ENCODE data around the gene VCL. TPM values are rescaled to one million over a fixed set of nuclear protein-coding genes. Genes with fewer than 3 reads are reported as not detected.

Gene VCL
- polyA plus RNA-seq, 1 of the 3 experiments (the other 2 are of a cell fraction), result 147 TPM

- no peak overlapping the region for H3K4me3 ChIP-seq (ENCODE audit: low read depth in 2 of 2, low read length in 1 of 2)
- H3K9me3 ChIP-seq, result no peaks in the 10 kb centered on the region
- ChIA-PET CTCF (interaction anchor here (0.6 to 2.1 kb wide), 7 partner anchors 9 to 248 kb away, joined by 3 to 7 read pairs (median 4); no protein-coding TSS in a partner anchor), POLR2A (interaction anchor here (0.6 kb wide), 1 partner anchor 14 kb away, joined by 3 read pairs; no protein-coding TSS in a partner anchor)
- H3K36me3 ChIP-seq (replicated peaks in 1 of 2; ENCODE audit: control insufficient read depth in 1 of 2, insufficient read depth in 2 of 2, low read length in 1 of 2), result peaks cover 50 to 78% of the 10 kb centered on the region in 2 experiments
- no peak overlapping the region for H3K9ac ChIP-seq
- no peaks in the 10 kb centered on the region for H3K27me3 ChIP-seq (ENCODE audit: insufficient read depth)
- peaks cover 13% of the 10 kb centered on the region for H3F3A ChIP-seq (replicated peaks; ENCODE audit: insufficient read depth)
- WGBS (ENCODE audit: low lambda C conversion rate), result 96% methylated on average over 11 of the region's 11 CpGs
- H2AFZ ChIP-seq (ENCODE audit: low read depth), result no peak overlapping the region
- no peaks in the 10 kb centered on the region for H3K9me2 ChIP-seq
- peaks cover 12% of the 10 kb centered on the region for H3K79me2 ChIP-seq (ENCODE audit: insufficient read depth)
- no peak overlapping the region for H3K4me2 ChIP-seq
- no peaks in the 10 kb centered on the region for H4K20me1 ChIP-seq (ENCODE audit: insufficient read depth)
- TF ChIP-seq MXI1 (IDR thresholded peaks at IDR 0.05; ENCODE audit: low read depth, low read length), result no peak
- TF ChIP-seq CHD2 (IDR thresholded peaks at IDR 0.05; ENCODE audit: low read length, partially characterized antibody), result no peak
- no peak for TF ChIP-seq TEAD4 (IDR thresholded peaks at IDR 0.05; ENCODE audit: borderline replicate concordance, insufficient read depth)
- TF ChIP-seq EP300 (IDR thresholded peaks at IDR 0.05; ENCODE audit: borderline replicate concordance in 1 of 2, low read depth in 1 of 2, low read length in 1 of 2), result no peak
- no peak for TF ChIP-seq MEF2A (IDR thresholded peaks at IDR 0.05; ENCODE audit: borderline replicate concordance, low read depth)
- no peak for TF ChIP-seq NRF1 (IDR thresholded peaks at IDR 0.05; ENCODE audit: low read depth, low read length)
- TF ChIP-seq GATA2 (CRISPR knock-in tag; IDR thresholded peaks at IDR 0.05), result no peak
- peaks cover 0 to 3% of the 10 kb centered on the region in 2 experiments; a peak in 1 of 4 replicates for H3K4me1 ChIP-seq (ENCODE audit: control insufficient read depth in 1 of 2, insufficient read depth in 2 of 2, low read depth in 1 of 2, low read length in 1 of 2)
- DNase-seq, result no peak
- H3K27ac ChIP-seq (ENCODE audit: low read depth in 2 of 2, low read length in 1 of 2), result peak overlapping the region in 1 of 2 experiments; percentile 34; a peak in 2 of 4 replicates
Measured at GRCh38 chr10:74133923-74134820, 136.3 kb downstream of the VCL start.

- POLR2A ChIA-PET, result no interaction called here
- Histone ChIP-seq H3K79me2 (ENCODE audit: insufficient read depth) (peaks cover 23% of the 10 kb centered on the region), H3K27ac (ENCODE audit: low read depth in 2 of 2, low read length in 1 of 2) (no peak overlapping the region; a peak in 1 of 4 replicates), H3K4me3 (ENCODE audit: low read depth in 2 of 2, low read length in 1 of 2) (no peak overlapping the region), H4K20me1 (ENCODE audit: insufficient read depth) (no peaks in the 10 kb centered on the region), H3K9ac (no peak overlapping the region), H3K27me3 (ENCODE audit: insufficient read depth) (no peaks in the 10 kb centered on the region), H3K9me2 (no peaks in the 10 kb centered on the region), H3F3A (replicated peaks; ENCODE audit: insufficient read depth) (peaks cover 5% of the 10 kb centered on the region), H3K4me1 (ENCODE audit: control insufficient read depth in 1 of 2, insufficient read depth in 2 of 2, low read depth in 1 of 2, low read length in 1 of 2) (peaks cover 0 to 3% of the 10 kb centered on the region in 2 experiments; a peak in 1 of 4 replicates), H3K9me3 (no peaks in the 10 kb centered on the region), H3K4me2 (no peak overlapping the region), H3K36me3 (replicated peaks in 1 of 2; ENCODE audit: control insufficient read depth in 1 of 2, insufficient read depth in 2 of 2, low read length in 1 of 2) (peaks cover 42 to 71% of the 10 kb centered on the region in 2 experiments), H2AFZ (ENCODE audit: low read depth) (no peak overlapping the region)
- no peak for DNase-seq
- 95% methylated on average over 3 of the region's 3 CpGs for WGBS (ENCODE audit: low lambda C conversion rate)
- CTCF ChIA-PET, result interaction anchor here (1.0 to 2.1 kb wide), 4 partner anchors 9 to 249 kb away, joined by 3 to 6 read pairs (median 4); no protein-coding TSS in a partner anchor
- TF ChIP-seq REST (IDR thresholded peaks at IDR 0.05; ENCODE audit: low read depth, low read length), result no peak
- no peak for TF ChIP-seq FOXJ3 (CRISPR knock-in tag; IDR thresholded peaks at IDR 0.05)
- TF ChIP-seq FOXM1 (IDR thresholded peaks at IDR 0.05; ENCODE audit: low read depth), result no peak
- TF ChIP-seq, protein P1, sequence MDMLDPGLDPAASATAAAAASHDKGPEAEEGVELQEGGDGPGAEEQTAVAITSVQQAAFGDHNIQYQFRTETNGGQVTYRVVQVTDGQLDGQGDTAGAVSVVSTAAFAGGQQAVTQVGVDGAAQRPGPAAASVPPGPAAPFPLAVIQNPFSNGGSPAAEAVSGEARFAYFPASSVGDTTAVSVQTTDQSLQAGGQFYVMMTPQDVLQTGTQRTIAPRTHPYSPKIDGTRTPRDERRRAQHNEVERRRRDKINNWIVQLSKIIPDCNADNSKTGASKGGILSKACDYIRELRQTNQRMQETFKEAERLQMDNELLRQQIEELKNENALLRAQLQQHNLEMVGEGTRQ (IDR thresholded peaks at IDR 0.05; ENCODE audit: borderline replicate concordance, low read depth, low read length), result no peak
- no peak for TF ChIP-seq RXRA (IDR thresholded peaks at IDR 0.05; ENCODE audit: borderline replicate concordance, low read depth)
- TF ChIP-seq FOSL2 (IDR thresholded peaks at IDR 0.05; ENCODE audit: borderline replicate concordance, low read depth), result no peak
- TF ChIP-seq RCOR1 (IDR thresholded peaks at IDR 0.05; ENCODE audit: low read length), result no peak
- TF ChIP-seq ELF1 (IDR thresholded peaks at IDR 0.05), result no peak
- no peak for TF ChIP-seq SIN3A (IDR thresholded peaks at IDR 0.05; ENCODE audit: borderline replicate concordance, low read depth, low read length)
- no peak for TF ChIP-seq PBX3 (IDR thresholded peaks at IDR 0.05)
Measured at GRCh38 chr10:74135452-74135851, 137.5 kb downstream of the VCL start.

Data from SK-N-SH (cell line).